Measurements from ENCODE around the gene DOK6. TPM values are rescaled to one million over a fixed set of nuclear protein-coding genes. Genes with fewer than 3 reads are reported as not detected.

Gene DOK6
- total RNA-seq, 2 experiments from 2014 or later: not detected

GRCh38 chr18:69537183-69537582 lies 136.5 kb downstream of the DOK6 start:
- no peak for DNase-seq (ENCODE audit: low spot score)
- no TSS peak for BruUV-seq (replicated peaks)
- TF ChIP-seq EZH2phosphoT487 (IDR thresholded peaks at IDR 0.05; ENCODE audit: borderline replicate concordance, low read depth, low read length): no peak
- TF ChIP-seq, protein P1, sequence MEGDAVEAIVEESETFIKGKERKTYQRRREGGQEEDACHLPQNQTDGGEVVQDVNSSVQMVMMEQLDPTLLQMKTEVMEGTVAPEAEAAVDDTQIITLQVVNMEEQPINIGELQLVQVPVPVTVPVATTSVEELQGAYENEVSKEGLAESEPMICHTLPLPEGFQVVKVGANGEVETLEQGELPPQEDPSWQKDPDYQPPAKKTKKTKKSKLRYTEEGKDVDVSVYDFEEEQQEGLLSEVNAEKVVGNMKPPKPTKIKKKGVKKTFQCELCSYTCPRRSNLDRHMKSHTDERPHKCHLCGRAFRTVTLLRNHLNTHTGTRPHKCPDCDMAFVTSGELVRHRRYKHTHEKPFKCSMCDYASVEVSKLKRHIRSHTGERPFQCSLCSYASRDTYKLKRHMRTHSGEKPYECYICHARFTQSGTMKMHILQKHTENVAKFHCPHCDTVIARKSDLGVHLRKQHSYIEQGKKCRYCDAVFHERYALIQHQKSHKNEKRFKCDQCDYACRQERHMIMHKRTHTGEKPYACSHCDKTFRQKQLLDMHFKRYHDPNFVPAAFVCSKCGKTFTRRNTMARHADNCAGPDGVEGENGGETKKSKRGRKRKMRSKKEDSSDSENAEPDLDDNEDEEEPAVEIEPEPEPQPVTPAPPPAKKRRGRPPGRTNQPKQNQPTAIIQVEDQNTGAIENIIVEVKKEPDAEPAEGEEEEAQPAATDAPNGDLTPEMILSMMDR (conservative IDR thresholded peaks at IDR 0.05; ENCODE audit: low read length): no peak
- CTCF ChIA-PET (ENCODE audit: unreplicated experiment): no interaction called here
- H3K4me1 ChIP-seq (ENCODE audit: insufficient read depth, low read length, poor library complexity, severe bottlenecking): no peaks in the 10 kb centered on the region
- H3K79me2 ChIP-seq (ENCODE audit: insufficient read depth, low read depth, low read length): no peaks in the 10 kb centered on the region
- no peak overlapping the region for H3K27ac ChIP-seq (ENCODE audit: low read depth, low read length, poor library complexity, severe bottlenecking)
- intact Hi-C loops (cut with micrococcal nuclease; ENCODE audit: unreplicated experiment): no loop called here
- POLR2A ChIA-PET: no interaction called here
- no peaks in the 10 kb centered on the region for H3K9me2 ChIP-seq (ENCODE audit: insufficient read depth, low read length)
- no peak overlapping the region for H2AFZ ChIP-seq (ENCODE audit: low read length)
- H4K20me1 ChIP-seq (ENCODE audit: insufficient read depth, low read length): no peaks in the 10 kb centered on the region
- H3K4me3 ChIP-seq (ENCODE audit: low read depth, low read length, poor library complexity, severe bottlenecking): no peak overlapping the region
- no peaks in the 10 kb centered on the region for H3K36me3 ChIP-seq (ENCODE audit: insufficient read depth, low read length)
- H3K4me2 ChIP-seq (ENCODE audit: low read length): no peak overlapping the region
- no peaks in the 10 kb centered on the region for H3K9me3 ChIP-seq (ENCODE audit: low read length)

GRCh38 chr18:69538849-69539248 lies 138.2 kb downstream of the DOK6 start:
- H3K9me2 ChIP-seq (ENCODE audit: insufficient read depth, low read length): no peaks in the 10 kb centered on the region
- no peak overlapping the region for H3K27ac ChIP-seq (ENCODE audit: low read depth, low read length, poor library complexity, severe bottlenecking)
- H3K79me2 ChIP-seq (ENCODE audit: insufficient read depth, low read depth, low read length): no peaks in the 10 kb centered on the region
- intact Hi-C loops (cut with micrococcal nuclease; ENCODE audit: unreplicated experiment): no loop called here
- no peak overlapping the region for H2AFZ ChIP-seq (ENCODE audit: low read length)
- no peak overlapping the region for H3K4me3 ChIP-seq (ENCODE audit: low read depth, low read length, poor library complexity, severe bottlenecking)
- CTCF ChIA-PET (ENCODE audit: unreplicated experiment): no interaction called here
- no peaks in the 10 kb centered on the region for H3K36me3 ChIP-seq (ENCODE audit: insufficient read depth, low read length)
- no peak overlapping the region for H3K4me2 ChIP-seq (ENCODE audit: low read length)
- no peaks in the 10 kb centered on the region for H4K20me1 ChIP-seq (ENCODE audit: insufficient read depth, low read length)
- no TSS peak for BruUV-seq (replicated peaks)
- H3K9me3 ChIP-seq (ENCODE audit: low read length): no peaks in the 10 kb centered on the region
- POLR2A ChIA-PET: interaction anchor here (0.6 kb wide), 1 partner anchor 355 kb away, joined by 4 read pairs; no protein-coding TSS in a partner anchor
- no peaks in the 10 kb centered on the region for H3K4me1 ChIP-seq (ENCODE audit: insufficient read depth, low read length, poor library complexity, severe bottlenecking)
- no peak for DNase-seq (ENCODE audit: low spot score)
- TF ChIP-seq EZH2phosphoT487 (IDR thresholded peaks at IDR 0.05; ENCODE audit: borderline replicate concordance, low read depth, low read length): no peak
- TF ChIP-seq, protein P1 (conservative IDR thresholded peaks at IDR 0.05; ENCODE audit: low read length): no peak

- Histone ChIP-seq H3K9me2 (ENCODE audit: insufficient read depth, low read length) (no peaks in the 10 kb centered on the region), H3K4me2 (ENCODE audit: low read length) (no peak overlapping the region), H3K79me2 (ENCODE audit: insufficient read depth, low read depth, low read length) (no peaks in the 10 kb centered on the region), H3K4me3 (ENCODE audit: low read depth, low read length, poor library complexity, severe bottlenecking) (no peak overlapping the region), H2AFZ (ENCODE audit: low read length) (no peak overlapping the region), H3K4me1 (ENCODE audit: insufficient read depth, low read length, poor library complexity, severe bottlenecking) (no peaks in the 10 kb centered on the region), H3K36me3 (ENCODE audit: insufficient read depth, low read length) (no peaks in the 10 kb centered on the region), H3K27ac (ENCODE audit: low read depth, low read length, poor library complexity, severe bottlenecking) (no peak overlapping the region), H4K20me1 (ENCODE audit: insufficient read depth, low read length) (no peaks in the 10 kb centered on the region), H3K9me3 (ENCODE audit: low read length) (no peaks in the 10 kb centered on the region)
- ChIA-PET CTCF (ENCODE audit: unreplicated experiment) (no interaction called here), POLR2A (interaction anchor here (0.6 kb wide), 1 partner anchor 356 kb away, joined by 4 read pairs; no protein-coding TSS in a partner anchor)
- TF ChIP-seq, protein P1 (conservative IDR thresholded peaks at IDR 0.05; ENCODE audit: low read length): no peak
- no peak for TF ChIP-seq EZH2phosphoT487 (IDR thresholded peaks at IDR 0.05; ENCODE audit: borderline replicate concordance, low read depth, low read length)
- BruUV-seq (replicated peaks): no TSS peak
- intact Hi-C loops (cut with micrococcal nuclease; ENCODE audit: unreplicated experiment): no loop called here
- DNase-seq (ENCODE audit: low spot score): no peak
These were observed 138.7 kb downstream of the DOK6 start for GRCh38 chr18:69539404-69539803.
